Endothelial cell of umbilical vein (primary cell): ENCODE data around the gene VPS16.

Source experiments
- EZH2 ChIP-seq: IDR thresholded peaks from 2 replicates; pipeline ENCODE4 v1.6.1; 2012; ENCODE audit warnings: borderline replicate concordance, low read depth, mild to moderate bottlenecking, moderate library complexity, low read length, inconsistent platforms; ENCODE audit not compliant: severe bottlenecking
- POLR2AphosphoS5 ChIP-seq: IDR thresholded peaks from 2 replicates; pipeline ENCODE4 v1.6.1; 2012; ENCODE audit warnings: low read depth, mild to moderate bottlenecking, control low read depth, low read length, moderate library complexity; ENCODE audit not compliant: insufficient read depth
- TF ChIP-seq, protein P1 (sequence below), 2 donors: IDR thresholded peaks; 1 replicate in 1 of 2; 2 replicates in 1 of 2; pipeline ENCODE4 v1.5.1; 2011; ENCODE audit warnings: low read length in 2 of 2, mild to moderate bottlenecking in 2 of 2, moderate library complexity in 2 of 2, control low read depth in 1 of 2, inconsistent platforms in 1 of 2, low read depth in 1 of 2; ENCODE audit not compliant: insufficient read depth in 1 of 2; ENCODE audit errors: extremely low read depth in 1 of 2

DNA sequence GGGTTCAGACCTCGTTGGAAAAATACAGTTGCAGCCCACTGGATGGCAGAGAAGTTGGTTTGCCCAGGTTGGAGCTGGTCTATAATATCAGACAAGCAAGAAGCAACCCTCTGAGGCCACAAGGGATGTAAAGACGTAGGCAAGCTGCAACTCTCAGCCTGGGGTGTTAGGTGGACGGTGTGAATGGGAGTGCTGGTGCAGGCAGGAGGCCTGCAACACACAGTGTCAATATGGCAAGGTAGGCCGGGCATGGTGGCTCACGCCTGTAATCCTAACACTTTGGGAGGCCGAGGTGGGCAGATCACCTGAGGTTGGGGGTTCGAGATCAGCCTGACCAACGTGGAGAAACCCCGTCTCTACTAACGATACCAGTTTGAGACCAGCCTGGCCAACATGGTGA lies 10.5 kb downstream of the VPS16 start:
- TF ChIP-seq, protein P1, sequence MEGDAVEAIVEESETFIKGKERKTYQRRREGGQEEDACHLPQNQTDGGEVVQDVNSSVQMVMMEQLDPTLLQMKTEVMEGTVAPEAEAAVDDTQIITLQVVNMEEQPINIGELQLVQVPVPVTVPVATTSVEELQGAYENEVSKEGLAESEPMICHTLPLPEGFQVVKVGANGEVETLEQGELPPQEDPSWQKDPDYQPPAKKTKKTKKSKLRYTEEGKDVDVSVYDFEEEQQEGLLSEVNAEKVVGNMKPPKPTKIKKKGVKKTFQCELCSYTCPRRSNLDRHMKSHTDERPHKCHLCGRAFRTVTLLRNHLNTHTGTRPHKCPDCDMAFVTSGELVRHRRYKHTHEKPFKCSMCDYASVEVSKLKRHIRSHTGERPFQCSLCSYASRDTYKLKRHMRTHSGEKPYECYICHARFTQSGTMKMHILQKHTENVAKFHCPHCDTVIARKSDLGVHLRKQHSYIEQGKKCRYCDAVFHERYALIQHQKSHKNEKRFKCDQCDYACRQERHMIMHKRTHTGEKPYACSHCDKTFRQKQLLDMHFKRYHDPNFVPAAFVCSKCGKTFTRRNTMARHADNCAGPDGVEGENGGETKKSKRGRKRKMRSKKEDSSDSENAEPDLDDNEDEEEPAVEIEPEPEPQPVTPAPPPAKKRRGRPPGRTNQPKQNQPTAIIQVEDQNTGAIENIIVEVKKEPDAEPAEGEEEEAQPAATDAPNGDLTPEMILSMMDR (IDR thresholded peaks at IDR 0.05; ENCODE audit: extremely low read depth in 1 of 2, insufficient read depth in 1 of 2, low read depth in 1 of 2, low read length in 2 of 2), result no peak
- TF ChIP-seq EZH2, result no peak
- no peak for TF ChIP-seq POLR2AphosphoS5
